ENCODE results near the gene KRTAP19-7. TPM values are rescaled to one million over a fixed set of nuclear protein-coding genes. Genes with fewer than 3 reads are reported as not detected.

The KRTAP19-7 gene, protein sequence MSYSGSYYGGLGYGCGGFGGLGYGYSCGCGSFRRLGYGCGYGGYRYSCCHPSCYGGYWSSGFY
- total RNA-seq, result not detected
- polyA plus RNA-seq, result not detected
- long read RNA-seq, donor 1, result 0 reads
- long read RNA-seq, donor 2, result 0 reads

GRCh38 chr21:30561264-30561895 is at the start of gene KRTAP19-7:
Gene KRTAP19-7, minus strand, starts transcription at chr21:30561314. Its CDS starts 25 bp downstream, at chr21:30561289.
- Histone ChIP-seq H3K27ac (ENCODE audit: low read depth in 1 of 2, low read length in 2 of 2) (no peak within 1 kb of the TSS), H3K4me1 (ENCODE audit: control insufficient read depth in 1 of 2, insufficient read depth in 2 of 2, low read length in 2 of 2) (no peaks in the 10 kb centered on the region), H3K27me3 (ENCODE audit: control insufficient read depth in 1 of 2, insufficient read depth in 2 of 2, low read length in 1 of 2) (no peaks in the 10 kb centered on the region), H3K4me3 (ENCODE audit: low read length in 2 of 2) (no peak within 1 kb of the TSS), H3K36me3 (ENCODE audit: control insufficient read depth in 1 of 2, insufficient read depth in 2 of 2, low read length in 1 of 2) (no peaks in the 10 kb centered on the region), H3K9me3 (ENCODE audit: control insufficient read depth, low read length) (no peaks in the 10 kb centered on the region)
- intact Hi-C loops (cut with DNase I), result no loop called here
- 77 to 86% methylated on average over 2 of the region's 2 CpGs for WGBS, 2 donors
- no peak for ATAC-seq (ENCODE audit: low FRiP score)
- DNase-seq, result no peak

DNA sequence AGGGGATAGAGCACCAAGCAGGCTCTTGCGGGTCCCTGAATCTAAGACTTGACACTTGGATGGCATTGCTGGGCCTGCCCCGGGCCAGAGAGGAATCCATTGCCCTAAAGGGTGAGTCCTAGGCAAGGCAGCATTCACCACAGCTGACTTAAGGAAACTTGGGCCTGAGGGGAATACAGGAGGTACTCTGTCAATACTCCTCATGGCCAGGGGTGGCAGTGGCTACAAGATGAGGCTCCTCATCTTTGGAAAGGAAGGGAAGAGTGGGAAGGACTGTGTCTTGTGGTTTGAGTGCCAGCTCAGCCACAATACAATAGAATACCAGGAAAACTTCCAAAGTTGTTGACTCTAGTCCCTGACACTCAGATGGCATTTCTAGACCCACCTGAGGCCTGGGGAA is 44.9 kb upstream of the KRTAP19-7 start:
- Histone ChIP-seq H3K4me1 (ENCODE audit: control insufficient read depth in 1 of 2, insufficient read depth in 2 of 2, low read length in 2 of 2) (no peaks in the 10 kb centered on the region), H3K9me3 (ENCODE audit: control insufficient read depth, low read length) (peaks cover 3% of the 10 kb centered on the region), H3K27me3 (ENCODE audit: control insufficient read depth in 1 of 2, insufficient read depth in 2 of 2, low read length in 1 of 2) (no peaks in the 10 kb centered on the region), H3K4me3 (ENCODE audit: low read length in 2 of 2) (no peak overlapping the region), H3K36me3 (ENCODE audit: control insufficient read depth in 1 of 2, insufficient read depth in 2 of 2, low read length in 1 of 2) (no peaks in the 10 kb centered on the region), H3K27ac (ENCODE audit: low read depth in 1 of 2, low read length in 2 of 2) (no peak overlapping the region)
- intact Hi-C loops (cut with DNase I), result no loop called here
- peak; percentile 52 for ATAC-seq (ENCODE audit: low FRiP score)
- 94 to 96% methylated on average over 2 of the region's 2 CpGs for WGBS, 2 donors
- DNase-seq, result no peak

DNA sequence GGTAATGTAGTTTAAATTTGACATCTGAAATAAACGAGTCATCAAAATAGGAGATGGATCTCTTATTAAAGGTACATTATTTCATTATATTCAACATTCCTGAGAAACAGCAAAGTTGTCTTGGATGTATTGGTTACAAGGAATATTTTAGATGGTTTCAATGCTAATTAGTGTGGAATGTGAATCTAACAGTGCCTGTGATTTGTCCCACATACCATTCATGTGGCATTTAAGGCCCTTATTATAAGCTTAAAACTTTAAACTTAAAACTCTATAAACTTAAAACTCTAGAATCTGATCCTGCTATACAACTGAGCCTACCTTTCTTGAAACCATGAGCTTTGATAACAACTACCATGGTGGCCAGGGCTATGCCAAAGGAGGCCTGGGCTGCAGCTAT is 39.7 kb upstream of the KRTAP19-7 start, which contains the start of gene KRTAP22-1:
KRTAP22-1 (plus strand) TSS at position 301 of the 400 bp plus-strand sequence.
- Histone ChIP-seq H3K9me3 (ENCODE audit: control insufficient read depth, low read length) (peaks cover 3% of the 10 kb centered on the region), H3K27ac (ENCODE audit: low read depth in 1 of 2, low read length in 2 of 2) (no peak within 1 kb of the TSS), H3K4me3 (ENCODE audit: low read length in 2 of 2) (no peak within 1 kb of the TSS), H3K27me3 (ENCODE audit: control insufficient read depth in 1 of 2, insufficient read depth in 2 of 2, low read length in 1 of 2) (no peaks in the 10 kb centered on the region), H3K36me3 (ENCODE audit: control insufficient read depth in 1 of 2, insufficient read depth in 2 of 2, low read length in 1 of 2) (no peaks in the 10 kb centered on the region), H3K4me1 (ENCODE audit: control insufficient read depth in 1 of 2, insufficient read depth in 2 of 2, low read length in 2 of 2) (no peaks in the 10 kb centered on the region)
- DNase-seq (no peak), ATAC-seq (ENCODE audit: low FRiP score) (no peak)
- 32 to 47% methylated on average over 1 of the region's 1 CpG for WGBS, 2 donors
- intact Hi-C loops (cut with DNase I), result no loop called here

DNA sequence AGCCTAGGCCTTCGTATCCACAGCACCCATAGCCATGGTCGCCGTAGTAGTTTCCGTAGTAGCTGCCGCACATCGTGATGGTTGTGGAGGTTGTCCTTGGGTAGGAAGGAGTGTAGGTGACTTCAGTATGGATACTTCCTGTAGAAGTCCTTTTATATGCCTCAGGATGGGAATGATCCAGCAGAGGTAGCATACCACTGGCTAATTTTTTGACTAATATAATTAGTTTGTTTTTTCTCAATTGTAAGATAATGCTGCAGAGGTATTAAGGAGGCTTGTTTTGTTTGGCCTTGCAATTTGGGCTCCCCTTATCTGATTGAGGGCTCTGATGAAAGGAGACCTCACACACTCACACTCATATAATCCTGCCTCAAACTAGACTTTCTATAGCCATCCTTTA is 37.7 kb upstream of the KRTAP19-7 start, which contains the start of gene KRTAP6-2:
KRTAP6-2 (minus strand) TSS at position 101 of the 400 bp plus-strand sequence; CDS start at position 73, 28 bp downstream.
- Histone ChIP-seq H3K27ac (ENCODE audit: low read depth in 1 of 2, low read length in 2 of 2) (no peak within 1 kb of the TSS), H3K27me3 (ENCODE audit: control insufficient read depth in 1 of 2, insufficient read depth in 2 of 2, low read length in 1 of 2) (no peaks in the 10 kb centered on the region), H3K9me3 (ENCODE audit: control insufficient read depth, low read length) (no peaks in the 10 kb centered on the region), H3K4me1 (ENCODE audit: control insufficient read depth in 1 of 2, insufficient read depth in 2 of 2, low read length in 2 of 2) (no peaks in the 10 kb centered on the region), H3K4me3 (ENCODE audit: low read length in 2 of 2) (no peak within 1 kb of the TSS), H3K36me3 (ENCODE audit: control insufficient read depth in 1 of 2, insufficient read depth in 2 of 2, low read length in 1 of 2) (no peaks in the 10 kb centered on the region)
- ATAC-seq (ENCODE audit: low FRiP score) (no peak), DNase-seq (no peak)
- intact Hi-C loops (cut with DNase I), result no loop called here
- WGBS, 2 donors, result 97 to 98% methylated on average over 6 of the region's 6 CpGs

GRCh38 chr21:30592140-30592539 is 31.0 kb upstream of the KRTAP19-7 start, which contains the start of gene KRTAP6-3:
Gene KRTAP6-3, plus strand, starts transcription at chr21:30592440. Its CDS starts 6 bp downstream, at chr21:30592446.
- no peak for DNase-seq
- H3K4me3 ChIP-seq (ENCODE audit: low read length in 2 of 2), result no peak within 1 kb of the TSS
- WGBS, 2 donors, result 95 to 98% methylated on average over 4 of the region's 4 CpGs
- no peak for ATAC-seq (ENCODE audit: low FRiP score)
- H3K4me1 ChIP-seq (ENCODE audit: control insufficient read depth in 1 of 2, insufficient read depth in 2 of 2, low read length in 2 of 2), result no peaks in the 10 kb centered on the region
- no peaks in the 10 kb centered on the region for H3K9me3 ChIP-seq (ENCODE audit: control insufficient read depth, low read length)
- no peaks in the 10 kb centered on the region for H3K36me3 ChIP-seq (ENCODE audit: control insufficient read depth in 1 of 2, insufficient read depth in 2 of 2, low read length in 1 of 2)
- intact Hi-C loops (cut with DNase I), result no loop called here
- H3K27ac ChIP-seq (ENCODE audit: low read depth in 1 of 2, low read length in 2 of 2), result no peak within 1 kb of the TSS
- H3K27me3 ChIP-seq (ENCODE audit: control insufficient read depth in 1 of 2, insufficient read depth in 2 of 2, low read length in 1 of 2), result no peaks in the 10 kb centered on the region

DNA sequence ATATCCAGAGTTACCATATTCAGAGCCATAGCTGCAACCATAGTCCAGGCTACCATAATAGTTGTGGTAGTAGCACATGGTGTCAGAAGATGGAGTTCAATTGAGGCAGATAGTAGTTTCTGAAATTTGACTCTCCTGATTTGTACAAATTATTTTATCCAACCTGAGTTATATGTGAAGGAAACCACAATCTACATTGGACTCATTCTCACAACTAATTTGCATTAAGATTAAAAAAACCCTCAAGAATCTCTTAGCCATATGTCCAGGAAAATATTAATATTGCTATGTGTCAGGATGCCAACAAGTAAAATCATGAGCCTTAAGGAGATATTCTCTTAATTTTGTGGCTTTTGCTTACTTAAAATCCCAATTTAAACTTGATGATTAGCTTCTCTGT is 29.2 kb upstream of the KRTAP19-7 start, which contains the start of gene KRTAP22-2:
KRTAP22-2 (minus strand) TSS at position 101 of the 400 bp plus-strand sequence.
- H3K4me3 ChIP-seq (ENCODE audit: low read length in 2 of 2), result no peak within 1 kb of the TSS
- DNase-seq, result no peak
- no peaks in the 10 kb centered on the region for H3K4me1 ChIP-seq (ENCODE audit: control insufficient read depth in 1 of 2, insufficient read depth in 2 of 2, low read length in 2 of 2)
- no peaks in the 10 kb centered on the region for H3K36me3 ChIP-seq (ENCODE audit: control insufficient read depth in 1 of 2, insufficient read depth in 2 of 2, low read length in 1 of 2)
- no peak within 1 kb of the TSS for H3K27ac ChIP-seq (ENCODE audit: low read depth in 1 of 2, low read length in 2 of 2)
- no peaks in the 10 kb centered on the region for H3K27me3 ChIP-seq (ENCODE audit: control insufficient read depth in 1 of 2, insufficient read depth in 2 of 2, low read length in 1 of 2)
- intact Hi-C loops (cut with DNase I), result no loop called here
- no peaks in the 10 kb centered on the region for H3K9me3 ChIP-seq (ENCODE audit: control insufficient read depth, low read length)
- no peak for ATAC-seq (ENCODE audit: low FRiP score)

DNA sequence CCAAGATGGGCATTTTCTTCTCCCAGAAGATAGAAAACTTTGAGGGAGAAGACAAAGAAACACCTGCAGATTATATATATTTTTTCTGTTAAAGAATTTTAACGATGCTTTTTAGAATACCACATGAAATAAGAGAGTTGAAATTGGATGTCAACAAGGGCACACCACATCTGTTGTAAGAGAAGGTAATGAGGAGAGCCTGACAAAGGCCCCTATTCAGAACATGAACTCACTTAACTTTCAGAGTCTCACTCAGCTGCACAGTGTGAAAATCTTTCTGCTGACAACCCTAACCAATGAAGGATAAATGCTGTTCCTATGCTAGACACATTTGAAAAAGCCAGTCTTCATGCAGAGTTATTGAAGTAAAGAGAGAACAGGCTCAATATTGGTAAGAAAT is 21.8 kb upstream of the KRTAP19-7 start:
- intact Hi-C loops (cut with DNase I), result no loop called here
- Histone ChIP-seq H3K9me3 (ENCODE audit: control insufficient read depth, low read length) (no peaks in the 10 kb centered on the region), H3K36me3 (ENCODE audit: control insufficient read depth in 1 of 2, insufficient read depth in 2 of 2, low read length in 1 of 2) (no peaks in the 10 kb centered on the region), H3K27ac (ENCODE audit: low read depth in 1 of 2, low read length in 2 of 2) (no peak overlapping the region), H3K4me3 (ENCODE audit: low read length in 2 of 2) (no peak overlapping the region), H3K27me3 (ENCODE audit: control insufficient read depth in 1 of 2, insufficient read depth in 2 of 2, low read length in 1 of 2) (no peaks in the 10 kb centered on the region), H3K4me1 (ENCODE audit: control insufficient read depth in 1 of 2, insufficient read depth in 2 of 2, low read length in 2 of 2) (no peaks in the 10 kb centered on the region)
- ATAC-seq (ENCODE audit: low FRiP score), result no peak
- no peak for DNase-seq
- 72 to 85% methylated on average over 1 of the region's 1 CpG for WGBS, 2 donors

- Histone ChIP-seq H3K4me1 (ENCODE audit: control insufficient read depth in 1 of 2, insufficient read depth in 2 of 2, low read length in 2 of 2) (no peaks in the 10 kb centered on the region), H3K36me3 (ENCODE audit: control insufficient read depth in 1 of 2, insufficient read depth in 2 of 2, low read length in 1 of 2) (no peaks in the 10 kb centered on the region), H3K9me3 (ENCODE audit: control insufficient read depth, low read length) (peaks cover 1% of the 10 kb centered on the region), H3K4me3 (ENCODE audit: low read length in 2 of 2) (no peak overlapping the region), H3K27ac (ENCODE audit: low read depth in 1 of 2, low read length in 2 of 2) (no peak overlapping the region), H3K27me3 (ENCODE audit: control insufficient read depth in 1 of 2, insufficient read depth in 2 of 2, low read length in 1 of 2) (no peaks in the 10 kb centered on the region)
- DNase-seq (no peak), ATAC-seq (ENCODE audit: low FRiP score) (no peak)
- intact Hi-C loops (cut with DNase I), result no loop called here
- WGBS, 2 donors, result 51 to 58% methylated on average over 3 of the region's 3 CpGs
These were observed 19.0 kb upstream of the KRTAP19-7 start for GRCh38 chr21:30580132-30580531.

- peaks cover 1% of the 10 kb centered on the region for H3K9me3 ChIP-seq (ENCODE audit: control insufficient read depth, low read length)
- H3K27ac ChIP-seq (ENCODE audit: low read depth in 1 of 2, low read length in 2 of 2), result no peak overlapping the region
- H3K27me3 ChIP-seq (ENCODE audit: control insufficient read depth in 1 of 2, insufficient read depth in 2 of 2, low read length in 1 of 2), result no peaks in the 10 kb centered on the region
- DNase-seq, result no peak
- WGBS, 2 donors, result 5 to 7% methylated on average over 1 of the region's 1 CpG
- ATAC-seq (ENCODE audit: low FRiP score), result no peak
- H3K4me3 ChIP-seq (ENCODE audit: low read length in 2 of 2), result no peak overlapping the region
- intact Hi-C loops (cut with DNase I), result no loop called here
- no peaks in the 10 kb centered on the region for H3K36me3 ChIP-seq (ENCODE audit: control insufficient read depth in 1 of 2, insufficient read depth in 2 of 2, low read length in 1 of 2)
- no peaks in the 10 kb centered on the region for H3K4me1 ChIP-seq (ENCODE audit: control insufficient read depth in 1 of 2, insufficient read depth in 2 of 2, low read length in 2 of 2)
These were observed 18.2 kb upstream of the KRTAP19-7 start for GRCh38 chr21:30579346-30579745.

All from aorta (tissue), 5 donors.